ENCODE data around the gene PRCP.

PRCP gene

GRCh38 chr11:82828472-82828871 is 71.8 kb downstream of the PRCP start:
- no peak for DNase-seq (ENCODE audit: low read depth in 3 of 3)

- DNase-seq (ENCODE audit: low read depth in 3 of 3), result no peak
Measured at GRCh38 chr11:82826526-82826925, 73.7 kb downstream of the PRCP start.

- no peak for DNase-seq (ENCODE audit: low read depth in 3 of 3)
Measured at GRCh38 chr11:82823647-82824619, 76.3 kb downstream of the PRCP start.

- no peak for DNase-seq (ENCODE audit: low read depth in 3 of 3)
Measured at GRCh38 chr11:82818409-82819043, 81.7 kb downstream of the PRCP start.

- no peak for DNase-seq (ENCODE audit: low read depth in 3 of 3)
Measured at GRCh38 chr11:82815406-82815805, 84.8 kb downstream of the PRCP start.

DNA sequence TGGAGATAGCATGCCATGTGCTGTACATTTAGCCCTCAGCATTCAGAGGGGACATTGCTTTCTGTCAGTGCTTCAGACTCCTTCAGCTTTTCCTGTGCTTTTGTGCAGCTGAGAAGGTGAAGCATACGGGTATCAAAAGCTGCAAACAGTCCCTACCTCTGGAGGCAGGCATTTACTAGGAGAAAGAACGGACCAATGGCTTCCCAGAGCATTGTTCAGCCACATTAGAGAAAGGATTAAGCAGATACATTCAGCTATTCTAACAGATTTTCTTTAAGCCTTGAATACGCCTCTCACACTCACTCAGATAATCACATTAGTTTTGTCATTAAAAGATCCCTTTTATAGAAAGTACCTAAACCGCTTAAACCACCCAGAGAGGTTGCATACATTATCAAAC is 85.9 kb downstream of the PRCP start:
- DNase-seq (ENCODE audit: low read depth in 3 of 3), result no peak

GRCh38 chr11:82811369-82811768 is 88.9 kb downstream of the PRCP start:
- DNase-seq (ENCODE audit: low read depth in 3 of 3), result no peak

DNA sequence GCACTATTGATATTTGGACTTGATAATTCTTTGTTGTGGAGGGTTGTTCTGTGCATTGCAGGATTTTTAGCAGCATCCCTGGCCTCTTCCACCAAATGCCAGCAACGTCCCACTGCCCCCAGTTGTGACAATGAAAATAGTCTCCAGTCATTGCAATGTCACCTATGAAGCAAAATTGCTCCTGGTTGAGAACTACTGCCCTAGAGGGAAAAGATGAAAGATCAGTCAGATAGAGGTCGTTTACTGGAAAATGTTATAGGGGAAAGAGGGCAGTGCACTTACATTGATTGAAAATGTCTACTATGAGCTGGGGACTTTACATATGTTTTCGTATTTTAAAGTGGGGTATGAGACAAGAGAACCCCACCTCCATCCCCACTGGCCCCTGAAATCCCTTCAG is 89.5 kb downstream of the PRCP start:
- no peak for DNase-seq (ENCODE audit: low read depth in 3 of 3)

- DNase-seq (ENCODE audit: low read depth in 3 of 3), result no peak
Measured at GRCh38 chr11:82810326-82810725, 89.9 kb downstream of the PRCP start.

GRCh38 chr11:82807646-82808045 is 92.6 kb downstream of the PRCP start:
- DNase-seq (ENCODE audit: low read depth in 3 of 3), result no peak

DNA sequence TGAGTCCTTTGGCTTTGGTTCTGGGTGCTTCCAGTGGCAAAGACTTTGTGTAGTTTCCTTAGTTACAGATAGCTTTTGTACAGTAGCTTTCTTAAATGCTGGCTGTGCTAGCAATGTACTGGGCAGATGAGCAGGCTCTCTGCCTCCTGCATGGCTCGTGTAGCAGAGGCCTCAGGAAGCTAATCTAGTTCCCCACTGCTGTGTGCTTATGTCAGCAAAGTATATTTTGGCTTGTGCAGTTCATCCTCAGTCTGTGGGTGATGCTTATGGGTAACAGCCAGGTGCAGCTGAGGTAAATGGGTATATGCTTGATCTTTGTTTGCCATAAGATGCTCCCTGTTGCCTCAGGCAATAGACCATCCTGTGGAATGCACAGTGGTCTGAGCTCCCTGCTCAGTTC is 97.5 kb downstream of the PRCP start:
- no peak for DNase-seq (ENCODE audit: low read depth in 3 of 3)

- no peak for DNase-seq (ENCODE audit: low read depth in 3 of 3)
Measured at GRCh38 chr11:82796998-82797961, 103.0 kb downstream of the PRCP start.

GRCh38 chr11:82794490-82794889 is 105.7 kb downstream of the PRCP start:
- no peak for DNase-seq (ENCODE audit: low read depth in 3 of 3)

- no peak for DNase-seq (ENCODE audit: low read depth in 3 of 3)
Measured at GRCh38 chr11:82792822-82793569, 107.2 kb downstream of the PRCP start.

DNA sequence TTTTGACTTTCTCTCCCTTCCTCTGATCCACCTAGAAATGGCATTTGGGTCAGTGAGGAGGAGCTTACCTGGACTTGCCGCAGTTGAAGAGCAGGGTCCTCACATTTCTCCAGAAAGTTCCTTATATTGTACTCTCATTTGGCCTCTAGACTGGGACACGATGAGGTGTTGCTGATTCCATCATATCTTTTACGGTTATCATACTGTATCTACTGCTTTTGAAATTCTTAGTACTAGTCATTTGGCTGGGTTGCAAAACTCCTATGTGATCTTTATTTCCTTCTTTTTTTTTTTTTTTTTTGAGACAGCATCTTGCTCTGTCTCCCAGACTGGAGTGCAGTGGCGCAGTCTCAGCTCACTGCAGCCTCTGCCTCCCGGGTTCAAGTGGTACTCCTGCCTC is 107.9 kb downstream of the PRCP start:
- DNase-seq (ENCODE audit: low read depth in 3 of 3), result no peak

DNA sequence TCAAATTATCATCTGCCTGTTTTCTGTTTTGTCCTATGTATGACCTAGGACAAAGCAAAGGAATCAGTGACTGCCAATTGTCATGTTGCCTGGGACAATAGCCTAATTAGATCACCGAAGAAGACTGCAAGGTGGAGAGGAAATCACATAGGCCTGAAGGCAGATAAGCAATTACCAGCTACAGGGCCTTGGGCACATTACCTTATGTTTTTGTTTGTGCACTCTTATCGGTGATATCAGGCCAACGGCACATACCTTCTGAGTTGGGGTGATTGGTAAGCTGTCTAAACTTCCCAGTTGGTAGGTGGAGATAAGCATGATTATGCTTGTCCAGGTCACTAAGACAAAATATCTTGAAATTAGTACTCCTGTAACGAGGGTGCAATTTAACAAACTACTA is 108.5 kb downstream of the PRCP start:
- no peak for DNase-seq (ENCODE audit: low read depth in 3 of 3)

DNA sequence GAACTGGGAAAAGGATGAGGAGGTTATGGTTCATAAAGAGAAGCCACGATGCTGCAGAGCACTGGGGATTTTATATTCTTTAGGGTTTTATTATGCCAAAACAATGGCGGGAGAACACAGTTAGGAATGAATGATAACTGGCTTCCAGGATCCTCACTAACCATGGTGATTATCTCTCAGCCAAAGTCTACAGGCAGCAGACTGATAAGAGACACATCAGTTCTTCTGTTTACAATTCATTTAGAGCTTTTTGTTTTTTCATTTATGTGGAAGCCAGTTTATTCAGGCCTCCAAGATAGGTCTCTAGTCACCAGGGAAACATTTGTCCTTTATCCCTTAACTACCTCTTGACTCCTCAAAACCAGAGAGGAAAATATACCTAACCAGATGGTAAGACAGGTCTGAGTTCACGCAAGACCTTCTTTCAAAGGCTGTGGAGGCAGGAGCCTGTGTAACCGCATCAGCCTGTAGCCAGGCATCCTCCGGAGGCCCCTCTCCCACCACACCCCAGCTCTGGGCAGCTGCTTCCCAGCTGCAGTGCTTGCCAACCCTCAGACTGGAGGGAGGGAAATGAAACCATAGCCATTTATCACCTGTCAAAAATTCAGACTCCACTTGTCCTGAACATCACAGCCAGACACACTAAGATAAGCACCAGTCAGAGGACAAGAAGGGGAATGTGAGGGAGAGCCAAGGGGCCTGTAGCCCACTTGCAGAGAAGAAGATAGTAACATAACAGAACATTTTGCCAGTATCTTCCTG is 109.3 kb downstream of the PRCP start:
- DNase-seq (ENCODE audit: low read depth in 3 of 3), result no peak

GRCh38 chr11:82787981-82788380 is 112.2 kb downstream of the PRCP start:
- no peak for DNase-seq (ENCODE audit: low read depth in 3 of 3)

DNA sequence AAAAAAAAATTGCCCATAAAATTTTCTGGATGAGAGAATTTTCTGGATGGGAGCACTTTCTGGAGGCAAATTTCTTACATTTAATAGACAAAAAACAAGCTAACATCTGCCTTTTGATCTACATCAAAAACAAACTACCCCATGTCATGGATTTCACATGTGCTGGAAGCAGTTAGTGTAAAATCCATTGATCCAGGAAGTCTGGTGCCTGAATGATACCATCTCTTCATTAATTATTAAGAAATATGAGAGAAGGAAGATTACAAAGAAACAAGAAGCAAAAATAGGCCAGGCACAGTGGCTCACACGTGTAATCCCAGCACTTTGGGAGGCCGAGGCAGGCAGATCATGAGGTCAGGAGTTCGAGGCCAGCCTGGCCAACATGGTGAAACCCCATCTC is 113.4 kb downstream of the PRCP start:
- DNase-seq (ENCODE audit: low read depth in 3 of 3), result no peak

DNA sequence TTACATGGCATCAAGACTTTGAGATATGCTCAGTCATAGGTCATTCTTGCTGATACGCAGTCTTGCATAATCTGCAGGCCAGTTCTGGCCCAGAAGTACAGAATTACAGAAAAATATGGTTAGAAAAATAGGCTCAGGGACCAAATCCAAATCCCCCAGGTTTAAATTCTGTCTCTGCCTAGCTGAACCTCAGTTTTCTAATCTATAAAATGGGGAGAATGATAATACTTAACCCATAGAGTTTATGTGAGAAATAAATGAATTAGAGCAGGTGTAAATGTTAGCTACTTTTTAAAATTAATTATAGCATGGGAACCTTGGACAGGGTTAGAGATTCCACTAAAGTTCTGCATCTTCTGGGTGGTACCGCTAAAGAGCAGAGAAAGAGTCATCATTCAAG is 114.2 kb downstream of the PRCP start:
- DNase-seq (ENCODE audit: low read depth in 3 of 3), result no peak

Measured in stimulated activated CD4-positive, alpha-beta T cell treated with anti-CD3 and anti-CD28 coated beads, TNF-alpha, amount 100 ng/mL, for 4 hours (primary cell).